NOMO-1 (cell line): ENCODE measurements around the gene ZXDB.
"Not testable (repeated sequence)": the region's sequence is repeated elsewhere in the genome, so short reads cannot be mapped to it uniquely, and the experiment has no call there.

ENCODE experiments used
- DNase-seq, 2 experiments: peaks; one replicate each; lab custom pipeline; 2025; ENCODE audit not compliant: unreplicated experiment in 2 of 2; lab: John Stamatoyannopoulos, UW

The ZXDB gene

DNA sequence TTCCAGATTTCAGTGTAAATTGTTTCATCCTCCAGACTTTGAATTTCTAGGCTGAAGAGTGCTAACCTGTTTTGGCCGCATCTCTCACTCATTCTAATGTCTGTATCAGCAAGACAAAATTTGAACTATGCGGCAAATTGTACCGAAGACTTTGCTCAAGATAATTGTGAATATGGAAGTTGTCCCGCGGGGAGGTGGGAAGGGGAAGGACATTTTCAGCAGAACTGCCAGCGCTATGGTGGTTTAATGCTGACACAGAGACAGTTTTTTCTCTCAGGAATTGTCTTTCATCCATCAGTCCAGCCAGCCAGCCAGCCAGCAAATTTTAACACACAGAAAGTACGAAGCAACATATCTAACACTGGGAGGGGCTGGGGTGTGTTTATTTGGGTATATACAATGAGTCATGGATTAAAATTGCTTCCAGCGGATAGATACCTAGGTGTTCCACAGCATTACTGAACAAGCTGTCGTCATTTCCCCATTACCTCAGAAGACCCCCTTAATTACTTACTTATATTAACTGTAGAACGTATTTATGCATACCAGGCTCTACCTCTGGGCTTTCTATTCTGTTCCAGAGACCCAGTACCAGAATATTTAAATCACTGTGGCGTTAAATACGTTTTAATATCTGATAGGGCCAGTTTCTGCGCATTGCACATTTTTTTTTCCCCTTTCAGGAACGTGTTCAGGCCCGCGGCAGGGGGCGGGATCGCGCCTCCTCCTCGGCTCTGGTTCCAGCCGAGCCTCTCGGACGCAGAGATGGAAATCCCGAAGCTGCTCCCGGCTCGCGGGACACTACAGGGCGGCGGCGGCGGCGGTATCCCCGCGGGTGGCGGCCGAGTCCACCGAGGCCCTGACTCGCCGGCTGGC is at the start of gene ZXDB:
ZXDB (plus strand) TSS at position 728 of the 876 bp plus-strand sequence; CDS start at position 766, 38 bp downstream.
- not testable (repeated sequence) for DNase-seq

GRCh38 chrX:57565198-57565597 is 26.6 kb upstream of the ZXDB start:
- DNase-seq, result no peak

DNA sequence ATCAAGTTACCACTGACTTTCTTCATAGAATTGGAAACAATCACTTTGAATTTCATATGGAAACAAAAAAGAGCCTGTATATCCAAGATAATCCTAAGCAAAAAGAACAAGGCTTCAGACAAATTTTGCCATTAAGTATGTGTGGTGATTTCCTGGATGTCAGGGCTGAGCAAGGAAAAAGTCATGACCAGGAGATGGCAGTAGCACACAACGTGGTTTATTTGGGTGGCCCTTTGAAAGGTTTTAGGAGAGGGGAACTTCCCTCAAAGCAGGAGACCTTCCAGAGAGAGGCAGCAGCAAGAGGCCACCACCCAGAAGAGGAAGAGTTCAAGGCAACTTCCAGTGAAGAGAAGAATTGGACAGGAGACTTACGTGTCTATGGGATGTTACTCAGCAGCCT is 18.1 kb upstream of the ZXDB start:
- DNase-seq, result peak; percentile 22 to 24

- not testable (repeated sequence) for DNase-seq
Measured at GRCh38 chrX:57582948-57583347, 8.9 kb upstream of the ZXDB start.

GRCh38 chrX:57583477-57583876 is 8.3 kb upstream of the ZXDB start:
- no peak for DNase-seq

DNA sequence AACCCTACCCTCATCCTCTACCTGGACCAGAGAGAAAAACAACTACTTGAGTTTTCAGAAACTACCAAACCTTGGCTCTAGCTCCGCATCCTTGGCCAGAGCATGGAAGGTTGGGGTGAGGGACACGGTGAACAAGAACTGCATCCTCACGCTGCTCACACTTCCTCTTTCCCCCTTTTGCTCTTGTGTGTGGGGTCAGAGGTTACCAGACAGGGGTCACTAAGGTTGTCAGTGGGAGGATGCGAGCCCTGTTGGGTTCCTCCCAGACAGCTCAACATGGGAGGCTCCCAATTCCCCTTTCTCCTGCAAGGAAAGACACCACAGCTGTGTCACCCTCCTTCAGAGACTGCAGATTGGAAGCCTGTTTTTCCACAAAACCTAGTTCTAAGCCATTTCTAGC is 5.5 kb upstream of the ZXDB start:
- no peak for DNase-seq

- DNase-seq, result no peak
Measured at GRCh38 chrX:57587062-57587461, 4.7 kb upstream of the ZXDB start.

GRCh38 chrX:57587607-57588006 is 4.2 kb upstream of the ZXDB start:
- DNase-seq, result peak in 1 of 2 experiments; percentile 26

- peak in 1 of 2 experiments; percentile 11 for DNase-seq
Measured at GRCh38 chrX:57592160-57592893, 516 bp downstream of the ZXDB start.

DNA sequence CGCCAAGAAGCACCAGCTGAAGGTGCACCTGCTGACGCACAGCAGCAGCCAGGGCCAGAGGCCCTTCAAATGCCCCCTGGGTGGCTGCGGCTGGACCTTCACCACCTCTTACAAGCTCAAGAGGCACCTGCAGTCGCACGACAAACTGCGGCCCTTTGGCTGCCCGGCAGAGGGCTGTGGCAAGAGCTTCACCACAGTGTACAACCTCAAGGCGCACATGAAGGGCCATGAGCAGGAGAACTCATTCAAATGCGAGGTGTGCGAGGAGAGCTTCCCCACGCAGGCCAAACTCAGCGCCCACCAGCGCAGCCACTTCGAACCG is 1.0 kb downstream of the ZXDB start:
- DNase-seq, result peak in 1 of 2 experiments; percentile 23

DNA sequence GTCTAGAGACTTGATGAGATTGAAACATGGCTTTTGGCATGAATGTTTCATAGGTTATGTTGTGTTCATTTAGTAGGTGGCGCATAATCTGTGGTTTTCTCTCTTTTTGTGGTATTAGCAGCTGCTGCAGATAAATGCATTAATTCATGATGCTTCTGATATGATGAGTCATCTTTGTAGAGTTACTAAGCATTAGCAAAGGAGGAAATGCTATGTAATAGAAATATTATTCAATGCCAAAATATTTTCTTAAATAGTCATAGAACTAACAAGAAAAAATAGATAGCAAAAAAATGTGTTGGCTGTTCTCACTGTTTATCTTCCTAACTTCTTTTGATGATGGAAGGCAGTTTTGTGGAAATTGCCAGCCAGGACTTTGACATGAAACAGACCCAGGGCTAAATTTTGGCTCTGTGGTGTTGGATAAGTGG is 3.6 kb downstream of the ZXDB start:
- no peak for DNase-seq

GRCh38 chrX:57596109-57596508 is 4.3 kb downstream of the ZXDB start:
- DNase-seq, result no peak

DNA sequence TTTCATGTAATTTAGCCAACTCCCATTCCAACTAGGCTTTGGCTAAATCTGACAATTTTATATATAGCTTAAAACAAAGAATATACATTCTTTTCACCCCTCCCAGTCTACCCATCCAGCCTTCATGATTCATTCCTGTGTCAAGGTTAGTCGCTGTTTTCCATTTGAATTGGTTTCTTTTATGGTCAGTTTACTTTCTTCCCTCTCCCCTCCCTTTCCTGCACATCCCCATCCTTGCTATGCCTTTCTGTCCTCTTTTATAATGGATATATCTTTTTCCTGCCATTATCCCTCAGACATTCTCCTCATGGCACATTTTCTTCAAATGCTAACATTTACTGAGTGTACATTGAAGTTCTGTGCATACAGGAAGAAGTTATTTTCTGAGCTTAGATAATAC is 4.7 kb downstream of the ZXDB start:
- no peak for DNase-seq

DNA sequence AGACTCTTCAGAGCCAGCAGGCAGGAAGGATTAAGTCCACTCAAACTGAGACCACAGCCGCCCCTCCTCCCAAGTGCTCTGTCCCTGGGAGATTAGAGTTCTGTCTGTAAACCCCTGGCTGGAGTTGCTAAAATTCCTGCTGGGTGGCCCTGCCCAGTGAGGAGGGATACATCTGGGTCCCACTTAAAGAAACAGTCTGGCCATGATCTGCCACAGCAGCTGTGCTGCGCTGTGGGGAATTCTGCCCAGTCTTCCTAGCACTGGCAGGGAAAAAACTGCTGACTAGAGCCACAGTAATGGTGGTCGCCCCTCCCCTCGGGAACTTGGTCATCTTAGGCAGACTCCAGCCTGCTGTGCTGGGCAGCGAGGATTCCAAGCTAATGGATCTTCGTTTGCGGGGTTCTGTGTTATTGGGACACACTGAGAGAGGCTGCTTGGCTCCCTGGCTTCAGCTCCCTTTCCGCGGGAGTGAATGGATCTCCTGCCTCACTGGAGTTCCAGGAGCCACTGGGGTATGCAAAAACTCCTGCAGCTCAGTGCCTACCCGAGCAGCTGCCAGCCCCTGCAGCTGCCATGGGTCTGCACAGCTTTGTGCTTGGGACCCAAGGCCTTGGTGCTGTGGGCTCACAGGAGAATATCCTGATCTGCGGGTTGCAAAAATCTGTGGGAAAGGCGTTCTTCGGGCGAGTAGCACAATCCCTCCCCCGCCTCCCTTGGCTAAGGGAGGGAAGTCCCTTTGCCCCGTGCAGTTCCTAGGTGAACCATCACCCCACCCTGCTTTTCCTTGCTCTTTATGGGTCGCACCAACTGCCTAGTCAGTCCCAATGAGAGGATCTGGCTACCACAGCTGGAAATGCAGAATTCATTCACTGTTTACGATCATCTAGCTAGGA is 15.7 kb downstream of the ZXDB start:
- DNase-seq, result no peak

- DNase-seq, result not testable (repeated sequence)
Measured at GRCh38 chrX:57613351-57613750, 21.5 kb downstream of the ZXDB start.

GRCh38 chrX:57629438-57629837 is 37.6 kb downstream of the ZXDB start:
- not testable (repeated sequence) for DNase-seq

- no peak for DNase-seq
Measured at GRCh38 chrX:57640674-57641016, 48.8 kb downstream of the ZXDB start.

DNA sequence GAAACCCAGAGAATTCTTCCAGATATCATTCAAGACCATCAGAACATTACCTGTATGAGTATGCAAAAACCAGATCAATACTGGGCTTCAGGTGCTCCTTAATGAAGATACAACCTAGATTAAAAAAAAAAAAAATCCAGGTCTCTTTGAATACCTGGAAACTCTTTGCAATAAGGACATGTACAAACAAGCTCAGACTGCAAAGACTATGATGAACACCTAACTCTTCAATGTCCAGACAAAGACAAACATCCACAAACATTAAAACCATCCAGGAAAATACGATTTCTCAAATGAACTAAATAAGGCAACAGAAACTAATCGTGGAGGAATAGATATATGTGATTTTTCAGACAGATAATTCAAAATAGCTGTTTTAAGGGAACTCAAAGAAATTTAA is 49.5 kb downstream of the ZXDB start:
- no peak for DNase-seq

- DNase-seq, result no peak
Measured at GRCh38 chrX:57643698-57644097, 51.9 kb downstream of the ZXDB start.

DNA sequence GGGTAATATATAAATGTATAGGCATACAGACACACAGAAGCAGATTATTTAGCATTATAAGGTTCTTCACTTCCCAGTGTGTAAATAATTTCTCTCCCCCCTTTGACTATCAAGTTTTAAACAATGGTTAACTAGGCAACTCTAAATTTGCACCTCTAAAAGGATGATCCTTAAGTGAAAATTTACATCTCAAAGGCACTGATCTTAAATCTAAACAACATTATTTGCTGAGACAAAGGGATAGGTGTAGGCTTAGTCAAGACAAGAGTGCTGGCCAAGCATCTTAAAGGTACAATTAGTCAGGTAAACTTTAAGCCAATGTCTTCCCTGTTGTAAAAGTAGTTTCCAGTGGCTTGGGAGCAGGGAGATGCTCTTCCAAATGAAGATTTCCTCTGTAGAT is 55.2 kb downstream of the ZXDB start:
- no peak for DNase-seq
